Ovary (tissue), 3 donors: ENCODE data around the gene AFAP1.

Experiments used
- CTCF ChIP-seq, 3 donors: fragments of 450-650 bp in 2 of 3; fragments of 200-600 bp in 1 of 3; IDR thresholded peaks; one replicate each; pipeline versions ENCODE4 v1.5.1 to v1.8.0; 2016 to 2022; ENCODE audit warnings: antibody characterized with exemption in 3 of 3, mild to moderate bottlenecking in 1 of 3
- POLR2A ChIP-seq: fragments of 450-650 bp; IDR thresholded peaks from one replicate; pipeline ENCODE4 v1.6.1; 2017; ENCODE audit warnings: antibody characterized with exemption, mild to moderate bottlenecking, moderate library complexity
- donor health status: DM: no; HTN: no; CAD: no.

GRCh38 chr4:7903791-7904516 is 35.7 kb downstream of the AFAP1 start:
- TF ChIP-seq POLR2A (no peak), CTCF (IDR thresholded peaks at IDR 0.05) (no peak)
